A549 (cell line): ENCODE results near the gene ESD. TPM values are rescaled to one million over a fixed set of nuclear protein-coding genes. Genes with fewer than 3 reads are reported as not detected.

Source experiments
- ATAC-seq, 2 experiments: fragments of 200-7000 bp in 1 of 2; fragments of >200 bp in 1 of 2; cut with Nextera tagmentation in 1 of 2; cut with Tn5 transposase in 1 of 2; 3 replicates each; pipeline versions ENCODE4 v1.8.0 to v1.9.1; 2018 to 2020; ENCODE audit warnings: mild to moderate bottlenecking in 1 of 2, moderate library complexity in 1 of 2
- CTCF ChIA-PET: fragments of 300-600 bp; sonication (Branson Sonifier 250); formaldehyde crosslinking; extraction: SDS; loops from one replicate; lab custom pipeline; 2021; ENCODE audit warnings: antibody characterized with exemption, inconsistent platforms; lab: Yijun Ruan, JAX
- POLR2A ChIA-PET: fragments of 350-600 bp; formaldehyde crosslinking; extraction: SDS; loops from one replicate; lab custom pipeline; 2021; ENCODE audit warnings: antibody characterized with exemption, inconsistent platforms; lab: Yijun Ruan, JAX
- DNase-seq, 2 experiments: peaks; one replicate each; pipeline versions ENCODE4 v3.0.0 to v3.0.0-alpha.2; 2011 to 2016; ENCODE audit warnings: low read depth in 1 of 2, low spot score in 1 of 2
- FAIRE-seq: peaks from 2 replicates; lab custom pipeline; 2011; peaks lifted over from hg19 to GRCh38; lab: Jason Lieb, UNC
- H3K27ac ChIP-seq, 2 experiments: fragments of >200 bp; sonication (Bioruptor Twin); formaldehyde crosslinking; 3 replicates each; pipeline ENCODE4 v1.5.1; 2016 to 2017
- H3K4me1 ChIP-seq: fragments of >200 bp; sonication (Bioruptor Twin); formaldehyde crosslinking; 3 replicates; pipeline ENCODE4 v1.6.1; 2016
- H3K4me2 ChIP-seq: fragments of >200 bp; sonication (Bioruptor Twin); formaldehyde crosslinking; 3 replicates; pipeline ENCODE4 v1.6.1; 2016
- H3K4me3 ChIP-seq: fragments of >200 bp; sonication (Bioruptor Twin); formaldehyde crosslinking; 3 replicates; pipeline ENCODE4 v1.5.1; 2016
- H3K9me3 ChIP-seq: fragments of >200 bp; sonication (Bioruptor Twin); formaldehyde crosslinking; 3 replicates; pipeline ENCODE4 v1.6.1; 2016
- ATOH8 ChIP-seq: fragments of 250-450 bp; sonication (Bioruptor Pico); IDR thresholded peaks from 2 replicates; pipeline ENCODE4 v1.5.0; 2020; ENCODE audit warnings: low read depth, mild to moderate bottlenecking, moderate library complexity
- BHLHE40 ChIP-seq: IDR thresholded peaks from 2 replicates; pipeline ENCODE4 v1.6.1; 2012; ENCODE audit warnings: low read depth, low read length, inconsistent platforms
- CHD2 ChIP-seq: fragments of 150-350 bp; IDR thresholded peaks from 2 replicates; pipeline ENCODE4 v1.6.1; 2014; ENCODE audit warnings: low read length; ENCODE audit not compliant: partially characterized antibody
- CHD4 ChIP-seq: fragments of 200-600 bp; sonication (generic); IDR thresholded peaks from 2 replicates; pipeline ENCODE4 v1.6.1; 2016; ENCODE audit warnings: antibody characterized with exemption, mild to moderate bottlenecking, borderline replicate concordance
- EHMT2 ChIP-seq: fragments of 200-600 bp; sonication (generic); IDR thresholded peaks from 2 replicates; pipeline ENCODE4 v1.6.1; 2016; ENCODE audit warnings: antibody characterized with exemption, low read depth, mild to moderate bottlenecking, moderate library complexity
- ELK1 ChIP-seq: fragments of 150-350 bp; IDR thresholded peaks from 2 replicates; pipeline ENCODE4 v1.6.1; 2014; ENCODE audit warnings: low read depth, mild to moderate bottlenecking, low read length
- EP300 ChIP-seq, 2 experiments: fragments of >200 bp; sonication (Bioruptor Twin); formaldehyde crosslinking; IDR thresholded peaks; 2 replicates in 1 of 2; 3 replicates in 1 of 2; pipeline ENCODE4 v1.6.1; 2016 to 2017
- GATA3 ChIP-seq: IDR thresholded peaks from 2 replicates; pipeline ENCODE4 v1.6.1; 2012; ENCODE audit warnings: borderline replicate concordance
- HDAC2 ChIP-seq: fragments of 200-600 bp; sonication (generic); IDR thresholded peaks from 2 replicates; pipeline ENCODE4 v1.6.1; 2016
- HEYL ChIP-seq: fragments of 250-450 bp; sonication (Bioruptor Pico); IDR thresholded peaks from 2 replicates; pipeline ENCODE4 v1.8.0; 2021; ENCODE audit warnings: mild to moderate bottlenecking, moderate library complexity
- HOXA7 ChIP-seq: fragments of 250-450 bp; sonication (Bioruptor Pico); IDR thresholded peaks from 2 replicates; pipeline ENCODE4 v1.5.0; 2020; ENCODE audit warnings: mild to moderate bottlenecking, moderate library complexity
- JUNB ChIP-seq: fragments of >200 bp; sonication (Bioruptor Twin); formaldehyde crosslinking; IDR thresholded peaks from 2 replicates; pipeline ENCODE4 v1.6.1; 2016
- MAX ChIP-seq: IDR thresholded peaks from 2 replicates; pipeline ENCODE4 v1.6.1; 2012
- NPAS2 ChIP-seq: fragments of 250-450 bp; sonication (Bioruptor Pico); IDR thresholded peaks from 2 replicates; pipeline ENCODE4 v1.8.0; 2022; ENCODE audit warnings: mild to moderate bottlenecking, moderate library complexity, borderline replicate concordance
- PHF8 ChIP-seq: fragments of 200-600 bp; sonication (generic); IDR thresholded peaks from 2 replicates; pipeline ENCODE4 v1.6.1; 2016; ENCODE audit warnings: low read depth, mild to moderate bottlenecking, antibody characterized with exemption, moderate library complexity, borderline replicate concordance
- SREBF2 ChIP-seq: fragments of 450-650 bp; IDR thresholded peaks from 2 replicates; pipeline ENCODE4 v1.6.1; 2014; ENCODE audit warnings: mild to moderate bottlenecking, moderate library complexity
- WGBS: methylation state at CpG from one replicate; pipeline ENCODE4 v1.1.6; 2017; ENCODE audit errors: missing lambda C conversion rate; 5-methylcytosine and 5-hydroxymethylcytosine counted together
- polyA plus RNA-seq, 4 experiments: library from polyadenylated mRNA; depleted of rRNA in 3 of 4; stranded (reverse); fragments of >200 nt; fragmentation: RNase III in 1 of 4; extraction: RNeasy Plus Mini Kit Qiagen cat#74134 plus additional on column Dnase treatment in 1 of 4; gene quantifications; 2 replicates in 3 of 4; 3 replicates in 1 of 4; pipeline ENCODE4 v1.2.3, GENCODE V29; 2011 to 2017
- TF ChIP-seq, protein P1 (sequence below): fragments of 250-450 bp; sonication (Bioruptor Pico); IDR thresholded peaks from 2 replicates; pipeline ENCODE4 v1.5.0; 2021; ENCODE audit warnings: mild to moderate bottlenecking, moderate library complexity, borderline replicate concordance

Gene ESD
- polyA plus RNA-seq, 2 of the 4 experiments (the other 2 are of a cell fraction) = 107 to 122 TPM

GRCh38 chr13:46747031-46747820, 49.7 kb downstream of the ESD start (continued):
- TF ChIP-seq, protein P1, sequence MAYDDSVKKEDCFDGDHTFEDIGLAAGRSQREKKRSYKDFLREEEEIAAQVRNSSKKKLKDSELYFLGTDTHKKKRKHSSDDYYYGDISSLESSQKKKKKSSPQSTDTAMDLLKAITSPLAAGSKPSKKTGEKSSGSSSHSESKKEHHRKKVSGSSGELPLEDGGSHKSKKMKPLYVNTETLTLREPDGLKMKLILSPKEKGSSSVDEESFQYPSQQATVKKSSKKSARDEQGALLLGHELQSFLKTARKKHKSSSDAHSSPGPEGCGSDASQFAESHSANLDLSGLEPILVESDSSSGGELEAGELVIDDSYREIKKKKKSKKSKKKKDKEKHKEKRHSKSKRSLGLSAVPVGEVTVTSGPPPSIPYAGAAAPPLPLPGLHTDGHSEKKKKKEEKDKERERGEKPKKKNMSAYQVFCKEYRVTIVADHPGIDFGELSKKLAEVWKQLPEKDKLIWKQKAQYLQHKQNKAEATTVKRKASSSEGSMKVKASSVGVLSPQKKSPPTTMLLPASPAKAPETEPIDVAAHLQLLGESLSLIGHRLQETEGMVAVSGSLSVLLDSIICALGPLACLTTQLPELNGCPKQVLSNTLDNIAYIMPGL (CRISPR knock-in tag) = no peak
- TF ChIP-seq PHF8 (no peak), EP300 (IDR thresholded peaks at IDR 0.05) (no peak)

DNA sequence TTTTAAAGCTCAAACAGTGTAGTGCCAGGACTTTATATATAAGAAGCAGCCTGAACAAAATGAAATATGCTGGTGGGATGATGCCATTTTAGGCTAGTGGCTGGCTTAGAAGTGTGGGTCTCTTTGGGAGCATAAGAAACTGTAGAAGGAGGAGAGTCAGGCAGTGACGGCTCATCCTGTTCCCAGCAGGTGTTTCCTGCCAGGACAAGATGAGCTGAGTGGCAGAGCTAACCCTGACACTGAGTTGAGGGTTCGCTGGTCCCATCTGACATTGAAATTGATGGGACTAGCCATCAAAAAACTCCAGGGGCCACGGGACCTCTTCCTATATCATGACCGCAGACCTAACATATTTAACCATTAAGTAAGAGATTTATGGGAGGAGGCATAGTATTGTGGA, 51.3 kb downstream of the ESD start:
- no peaks in the 10 kb centered on the region for H3K9me3 ChIP-seq
- CTCF ChIA-PET = interaction anchor here (0.8 kb wide), 1 partner anchor 195 kb away, joined by 3 read pairs; no protein-coding TSS in a partner anchor
- no peak overlapping the region for H3K4me2 ChIP-seq
- H3K4me3 ChIP-seq = no peak overlapping the region
- no peak for TF ChIP-seq ATOH8
- no peak for TF ChIP-seq EHMT2
- no peak for TF ChIP-seq EP300 (IDR thresholded peaks at IDR 0.05)
- FAIRE-seq = no peak
- no peak for ATAC-seq
- 85% methylated on average over 4 of the region's 4 CpGs for whole genome bisulfite sequencing
- H3K4me1 ChIP-seq = no peaks in the 10 kb centered on the region
- DNase-seq = no peak
- no peak overlapping the region for H3K27ac ChIP-seq
- POLR2A ChIA-PET = no interaction called here

GRCh38 chr13:46745062-46745461, 51.9 kb downstream of the ESD start:
- no peak for FAIRE-seq
- CTCF ChIA-PET = no interaction called here

GRCh38 chr13:46743191-46743590, 53.8 kb downstream of the ESD start:
- Histone ChIP-seq H3K9me3 (no peaks in the 10 kb centered on the region), H3K4me1 (no peaks in the 10 kb centered on the region), H3K4me2 (no peak overlapping the region), H3K4me3 (no peak overlapping the region), H3K27ac (no peak overlapping the region)
- 91% methylated on average over 2 of the region's 2 CpGs for WGBS
- no peak for FAIRE-seq
- no peak for DNase-seq
- CTCF ChIA-PET = no interaction called here
- POLR2A ChIA-PET = no interaction called here
- ATAC-seq = no peak
- TF ChIP-seq NPAS2 (CRISPR knock-in tag) = no peak
- no peak for TF ChIP-seq SREBF2
- TF ChIP-seq BHLHE40 = no peak
- no peak for TF ChIP-seq EP300 (IDR thresholded peaks at IDR 0.05)
- no peak for TF ChIP-seq HOXA7
- no peak for TF ChIP-seq JUNB
- no peak for TF ChIP-seq GATA3
- no peak for TF ChIP-seq ELK1

More at GRCh38 chr13:46745062-46745461, 51.9 kb downstream of the ESD start:
- DNase-seq (no peak), ATAC-seq (no peak)
- TF ChIP-seq CHD2 (no peak), CHD4 (no peak), HDAC2 (no peak), JUNB (no peak), HEYL (no peak), SREBF2 (no peak), EHMT2 (no peak), MAX (no peak)
- no peak overlapping the region for H3K27ac ChIP-seq
- POLR2A ChIA-PET = no interaction called here
- H3K4me1 ChIP-seq = no peaks in the 10 kb centered on the region
- 97% methylated on average over 4 of the region's 4 CpGs for WGBS
- no peak overlapping the region for H3K4me3 ChIP-seq
- H3K9me3 ChIP-seq = no peaks in the 10 kb centered on the region
- no peak overlapping the region for H3K4me2 ChIP-seq
